Measurements from ENCODE around the gene HNRNPU. TPM values are rescaled to one million over a fixed set of nuclear protein-coding genes. Genes with fewer than 3 reads are reported as not detected.

Gene HNRNPU
- total RNA-seq, 1 experiment from 2014 or later = 277 TPM

DNA sequence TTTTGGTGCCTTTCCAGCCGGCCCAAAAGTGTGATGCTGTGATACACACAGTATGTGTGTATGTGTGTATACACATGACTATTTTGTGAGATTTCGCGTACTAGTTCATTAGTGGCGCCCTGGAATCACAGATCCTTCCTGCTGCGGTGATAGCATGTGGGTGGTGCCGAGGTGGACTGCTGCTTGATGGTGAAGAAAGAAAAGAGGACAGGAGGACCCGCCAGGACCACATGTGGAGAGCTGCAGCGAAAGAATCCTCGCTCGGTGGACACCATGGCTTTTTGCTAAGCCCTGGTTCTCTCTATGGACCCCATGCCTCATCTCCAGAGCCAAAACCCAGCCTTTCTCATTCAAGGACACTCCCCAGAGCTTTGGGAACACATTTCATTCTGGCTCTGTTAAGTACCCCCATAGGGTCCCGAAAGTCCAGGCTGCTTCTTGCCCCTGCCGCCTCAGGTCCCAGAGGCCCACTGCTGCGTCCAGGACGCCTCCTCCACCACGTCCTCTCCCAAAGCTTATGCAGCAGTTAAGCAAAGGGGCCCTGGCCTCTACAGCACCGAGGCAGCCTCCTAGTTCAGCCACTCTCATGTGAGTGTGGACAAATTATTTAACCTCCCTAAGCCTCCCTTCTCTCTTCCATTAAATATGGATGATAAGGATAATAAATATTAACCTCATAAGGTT, 61.6 kb downstream of the HNRNPU start:
- DNase-seq (ENCODE audit: low spot score) = no peak

DNA sequence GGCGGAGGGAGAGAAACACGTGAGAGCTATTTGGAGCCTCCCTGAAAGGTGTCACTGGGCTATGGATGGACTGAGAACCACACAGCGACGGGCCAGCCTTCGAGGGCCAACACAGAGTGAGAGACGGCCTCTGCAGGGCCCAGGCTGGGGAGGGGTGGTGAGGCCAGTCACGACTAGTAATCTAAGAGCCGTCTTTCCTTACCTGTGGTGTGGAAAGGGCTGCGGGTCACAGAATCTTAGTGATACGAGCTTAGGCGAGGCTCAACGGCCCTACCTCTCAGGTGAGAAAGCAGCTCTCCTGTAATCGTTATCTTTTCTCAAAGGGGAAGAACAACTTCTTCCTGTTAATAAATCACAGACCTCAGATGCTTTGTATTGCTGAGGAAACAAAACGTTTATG, 62.3 kb downstream of the HNRNPU start:
- no peak for DNase-seq (ENCODE audit: low spot score)

DNA sequence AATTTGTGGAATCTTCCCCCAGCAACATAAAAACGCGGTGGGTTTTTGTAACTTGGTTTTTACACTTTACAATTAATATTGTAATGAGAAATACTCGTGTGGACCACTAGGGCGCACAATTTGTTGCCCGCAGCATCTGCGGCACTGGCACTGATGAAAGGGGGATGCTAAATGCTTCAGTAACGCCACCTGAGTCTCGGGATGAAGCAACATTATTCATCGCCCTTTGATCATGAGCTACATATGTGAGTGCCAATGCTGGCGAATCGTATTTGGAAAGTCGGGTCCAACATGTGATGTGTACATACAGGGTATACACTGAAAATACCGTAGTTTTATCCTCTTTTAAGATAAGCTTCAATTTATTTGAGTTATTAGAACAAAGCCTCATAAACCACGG, 63.1 kb downstream of the HNRNPU start:
- peak; percentile 65 for DNase-seq (ENCODE audit: low spot score)

GRCh38 chr1:244800821-244801220, 63.5 kb downstream of the HNRNPU start:
- no peak for DNase-seq (ENCODE audit: low spot score)

Other genes starting within 250 kb of the HNRNPU start
- 23.9 and 25.0 TPM in 2 replicates for gene DESI2, start 211.4 kb downstream of the HNRNPU start, total RNA-seq (2014; rRNA removed; shearing (Covaris generic))
- gene COX20, start 28.9 kb downstream of the HNRNPU start, total RNA-seq (2014; rRNA removed; shearing (Covaris generic)) = 16.1 and 18.8 TPM in 2 replicates